ENCODE results near the gene PGC. TPM values are rescaled to one million over a fixed set of nuclear protein-coding genes. Genes with fewer than 3 reads are reported as not detected.

Gene PGC
- total and polyA plus RNA-seq, 7 donors, result 0.07 to 12.6 (median 9.2) TPM; not detected in 4

- TF ChIP-seq CTCF (IDR thresholded peaks at IDR 0.05), result no peak
- no peak for TF ChIP-seq EP300 (IDR thresholded peaks at IDR 0.05)
- peaks cover 0 to 54% (median 20%) of the 10 kb centered on the region in 4 donors for H3K36me3 ChIP-seq
- no peak overlapping the region for H3K4me3 ChIP-seq
- H3K27me3 ChIP-seq, result no peaks in the 10 kb centered on the region
- H3K27ac ChIP-seq, result no peak overlapping the region
- H3K9me3 ChIP-seq, result no peaks in the 10 kb centered on the region
- 95 to 99% methylated on average over 1 of the region's 1 CpG for WGBS, 2 donors
- intact Hi-C loops (cut with DNase I), result no loop called here
- DNase-seq, result no peak
- H3K4me1 ChIP-seq, result peaks cover 0 to 27% (median 21%) of the 10 kb centered on the region in 4 donors
Measured at GRCh38 chr6:41790045-41790444, 42.8 kb upstream of the PGC start.

GRCh38 chr6:41789390-41789724 is 42.2 kb upstream of the PGC start:
- no peak overlapping the region for H3K4me3 ChIP-seq
- WGBS, 2 donors, result 77 to 95% methylated on average over 3 of the region's 3 CpGs
- H3K9me3 ChIP-seq, result no peaks in the 10 kb centered on the region
- H3K4me1 ChIP-seq, result peaks cover 0 to 32% (median 23%) of the 10 kb centered on the region in 4 donors
- H3K36me3 ChIP-seq, result peaks cover 0 to 48% (median 20%) of the 10 kb centered on the region in 4 donors
- H3K27ac ChIP-seq, result no peak overlapping the region
- TF ChIP-seq POLR2AphosphoS5 (IDR thresholded peaks at IDR 0.05) (no peak), EP300 (IDR thresholded peaks at IDR 0.05) (no peak), POLR2A (IDR thresholded peaks at IDR 0.05) (no peak), CTCF (IDR thresholded peaks at IDR 0.05) (no peak)
- no peak for DNase-seq
- intact Hi-C loops (cut with DNase I), result loop anchor here (5.0 to 10.0 kb wide), 3 partner anchors 82 to 715 kb away; partner anchors contain the start of genes NFYA, OARD1 and USP49
- no peaks in the 10 kb centered on the region for H3K27me3 ChIP-seq

GRCh38 chr6:41787219-41787917 is 40.2 kb upstream of the PGC start, which contains the start of gene TOMM6:
Gene TOMM6, plus strand, starts transcription at chr6:41787694. Its CDS starts 4 bp downstream, at chr6:41787698.
- peaks cover 0 to 32% (median 23%) of the 10 kb centered on the region in 4 donors for H3K4me1 ChIP-seq
- H3K36me3 ChIP-seq, result peaks cover 0 to 36% (median 19%) of the 10 kb centered on the region in 4 donors
- no peaks in the 10 kb centered on the region for H3K27me3 ChIP-seq
- peak; percentile 97 for DNase-seq
- intact Hi-C loops (cut with DNase I), result loop anchor here (1.0 to 10.0 kb wide), 6 partner anchors 53 to 713 kb away; partner anchors contain the start of genes BYSL, MED20, NFYA and OARD1
- peak within 1 kb of the TSS; percentile 68 to 89 (median 83) for H3K4me3 ChIP-seq
- H3K27ac ChIP-seq, result peak within 1 kb of the TSS; percentile 91 to 98 (median 96)
- TF ChIP-seq EP300 (IDR thresholded peaks at IDR 0.05) (peak in 1 of 4 donors; percentile 45), POLR2A (IDR thresholded peaks at IDR 0.05) (peak; percentile 71 to 95), POLR2AphosphoS5 (IDR thresholded peaks at IDR 0.05) (peak; percentile 94 to 96 (median 94)), CTCF (IDR thresholded peaks at IDR 0.05) (peak; percentile 86 to 98 (median 93))
- 0 to 1% methylated on average over 55 of the region's 55 CpGs for WGBS, 2 donors
- no peaks in the 10 kb centered on the region for H3K9me3 ChIP-seq

- DNase-seq, result peak; percentile 94
- 0 to 1% methylated on average over 58 of the region's 58 CpGs for WGBS, 2 donors
- peak overlapping the region; percentile 91 to 98 (median 96) for H3K27ac ChIP-seq
- intact Hi-C loops (cut with DNase I), result loop anchor here (1.0 to 10.0 kb wide), 6 partner anchors 52 to 712 kb away; partner anchors contain the start of genes BYSL, MED20, NFYA and OARD1
- H3K27me3 ChIP-seq, result no peaks in the 10 kb centered on the region
- peak overlapping the region; percentile 68 to 89 (median 83) for H3K4me3 ChIP-seq
- peak; percentile 15 to 82 (median 31) for TF ChIP-seq CTCF (IDR thresholded peaks at IDR 0.05)
- no peak for TF ChIP-seq POLR2A (IDR thresholded peaks at IDR 0.05)
- TF ChIP-seq POLR2AphosphoS5 (IDR thresholded peaks at IDR 0.05), result peak; percentile 25 to 75 (median 56)
- TF ChIP-seq EP300 (IDR thresholded peaks at IDR 0.05), result no peak
- H3K4me1 ChIP-seq, result peaks cover 0 to 34% (median 26%) of the 10 kb centered on the region in 4 donors
- H3K36me3 ChIP-seq, result peaks cover 0 to 29% (median 15%) of the 10 kb centered on the region in 4 donors
- no peaks in the 10 kb centered on the region for H3K9me3 ChIP-seq
Measured at GRCh38 chr6:41786451-41787218, 39.4 kb upstream of the PGC start.

Data from sigmoid colon (tissue), 7 donors.